Stomach (tissue), 4 donors: ENCODE measurements around the gene SLIT1.

Experiments used
- EP300 ChIP-seq: sonication (generic); formaldehyde crosslinking; IDR thresholded peaks from one replicate; pipeline ENCODE4 v1.6.1; 2017; ENCODE audit warnings: antibody characterized with exemption
- POLR2AphosphoS5 ChIP-seq, 3 donors: sonication (generic); formaldehyde crosslinking; IDR thresholded peaks; one replicate each; pipeline ENCODE4 v1.6.1; 2016; ENCODE audit warnings: antibody characterized with exemption in 3 of 3

DNA sequence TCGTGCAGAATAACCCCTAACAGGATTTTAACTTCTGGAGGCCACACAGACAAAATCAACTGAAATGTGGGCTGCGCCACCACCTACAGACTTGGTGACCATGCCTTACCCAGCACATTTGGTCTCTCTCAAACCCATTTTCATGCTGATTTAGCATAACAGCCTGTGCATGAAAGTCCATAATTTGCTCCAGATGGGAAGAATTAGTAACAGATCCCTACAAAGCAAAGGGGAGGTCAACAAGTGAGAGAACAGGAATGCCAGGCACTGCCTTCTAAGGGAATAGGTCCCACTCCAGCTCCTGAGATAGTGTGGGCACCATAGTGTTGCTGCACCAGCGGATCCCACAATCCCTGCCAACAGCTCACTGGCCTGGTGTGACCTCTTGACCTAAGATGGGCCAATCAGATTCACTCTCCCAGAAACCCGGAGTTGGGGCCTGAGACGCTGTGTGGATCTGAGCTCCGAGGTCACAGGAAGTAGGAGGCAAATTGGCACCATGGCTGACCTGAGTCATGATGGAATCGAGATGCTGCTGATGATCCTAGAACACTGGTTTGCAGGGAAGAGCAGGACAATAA lies 32.4 kb downstream of the SLIT1 start:
- TF ChIP-seq POLR2AphosphoS5 (IDR thresholded peaks at IDR 0.05): no peak
- no peak for TF ChIP-seq EP300
